ENCODE results near the gene WDR41.

WDR41 gene

GRCh38 chr5:77427998-77428397 is 64.1 kb downstream of the WDR41 start:
- Histone ChIP-seq H3K9ac (ENCODE audit: low read depth, low read length, poor library complexity, severe bottlenecking) (no peak overlapping the region), H3K27me3 (ENCODE audit: insufficient read depth, low read length, poor library complexity, severe bottlenecking) (peaks cover 10% of the 10 kb centered on the region), H3K36me3 (ENCODE audit: insufficient read depth, low read length) (peaks cover 6% of the 10 kb centered on the region; the same call in 1 of the 2 replicates), H3K9me2 (replicated peaks; ENCODE audit: low read depth, low read length) (no peaks in the 10 kb centered on the region), H3K9me3 (ENCODE audit: insufficient read depth, low read depth, low read length) (no peaks in the 10 kb centered on the region), H3K4me3 (ENCODE audit: low read length, poor library complexity, severe bottlenecking) (no peak overlapping the region), H4K20me1 (ENCODE audit: insufficient read depth, low read length, poor library complexity, severe bottlenecking) (no peaks in the 10 kb centered on the region), H3F3A (ENCODE audit: low read depth) (no peaks in the 10 kb centered on the region), H2AFZ (ENCODE audit: low read length) (no peak overlapping the region), H3K79me2 (ENCODE audit: insufficient read depth, low read length) (no peaks in the 10 kb centered on the region), H3K4me2 (ENCODE audit: low read depth, low read length, poor library complexity, severe bottlenecking) (no peak overlapping the region), H3K4me1 (ENCODE audit: insufficient read depth, low read length, poor library complexity, severe bottlenecking) (no peaks in the 10 kb centered on the region)
- no peak for TF ChIP-seq CTCF (conservative IDR thresholded peaks at IDR 0.05; ENCODE audit: low read length)
- TF ChIP-seq EZH2phosphoT487 (IDR thresholded peaks at IDR 0.05; ENCODE audit: borderline replicate concordance): no peak

- Histone ChIP-seq H3K4me1 (ENCODE audit: insufficient read depth, low read length, poor library complexity, severe bottlenecking) (no peaks in the 10 kb centered on the region), H3K9me2 (replicated peaks; ENCODE audit: low read depth, low read length) (no peaks in the 10 kb centered on the region), H3K36me3 (ENCODE audit: insufficient read depth, low read length) (no peaks in the 10 kb centered on the region), H2AFZ (ENCODE audit: low read length) (no peak overlapping the region), H3F3A (ENCODE audit: low read depth) (no peaks in the 10 kb centered on the region), H3K79me2 (ENCODE audit: insufficient read depth, low read length) (no peaks in the 10 kb centered on the region), H3K9ac (ENCODE audit: low read depth, low read length, poor library complexity, severe bottlenecking) (no peak overlapping the region), H3K4me3 (ENCODE audit: low read length, poor library complexity, severe bottlenecking) (no peak overlapping the region), H3K9me3 (ENCODE audit: insufficient read depth, low read depth, low read length) (no peaks in the 10 kb centered on the region), H4K20me1 (ENCODE audit: insufficient read depth, low read length, poor library complexity, severe bottlenecking) (no peaks in the 10 kb centered on the region), H3K4me2 (ENCODE audit: low read depth, low read length, poor library complexity, severe bottlenecking) (no peak overlapping the region), H3K27me3 (ENCODE audit: insufficient read depth, low read length, poor library complexity, severe bottlenecking) (peaks cover 10% of the 10 kb centered on the region)
- TF ChIP-seq EZH2phosphoT487 (IDR thresholded peaks at IDR 0.05; ENCODE audit: borderline replicate concordance): no peak
- TF ChIP-seq CTCF (conservative IDR thresholded peaks at IDR 0.05; ENCODE audit: low read length): no peak
Measured at GRCh38 chr5:77426670-77427069, 65.4 kb downstream of the WDR41 start.

GRCh38 chr5:77425998-77426659 is 66.0 kb downstream of the WDR41 start:
- Histone ChIP-seq H3K27me3 (ENCODE audit: insufficient read depth, low read length, poor library complexity, severe bottlenecking) (peaks cover 10% of the 10 kb centered on the region), H3F3A (ENCODE audit: low read depth) (no peaks in the 10 kb centered on the region), H4K20me1 (ENCODE audit: insufficient read depth, low read length, poor library complexity, severe bottlenecking) (no peaks in the 10 kb centered on the region), H2AFZ (ENCODE audit: low read length) (no peak overlapping the region), H3K36me3 (ENCODE audit: insufficient read depth, low read length) (no peaks in the 10 kb centered on the region), H3K9me3 (ENCODE audit: insufficient read depth, low read depth, low read length) (no peaks in the 10 kb centered on the region), H3K79me2 (ENCODE audit: insufficient read depth, low read length) (no peaks in the 10 kb centered on the region), H3K4me2 (ENCODE audit: low read depth, low read length, poor library complexity, severe bottlenecking) (no peak overlapping the region), H3K4me3 (ENCODE audit: low read length, poor library complexity, severe bottlenecking) (no peak overlapping the region), H3K4me1 (ENCODE audit: insufficient read depth, low read length, poor library complexity, severe bottlenecking) (no peaks in the 10 kb centered on the region), H3K9me2 (replicated peaks; ENCODE audit: low read depth, low read length) (no peaks in the 10 kb centered on the region), H3K9ac (ENCODE audit: low read depth, low read length, poor library complexity, severe bottlenecking) (no peak overlapping the region)
- TF ChIP-seq CTCF (conservative IDR thresholded peaks at IDR 0.05; ENCODE audit: low read length): no peak
- no peak for TF ChIP-seq EZH2phosphoT487 (IDR thresholded peaks at IDR 0.05; ENCODE audit: borderline replicate concordance)
